ENCODE results near the gene CCDC138.

CCDC138 gene

GRCh38 chr2:108847000-108847399 is 60.4 kb downstream of the CCDC138 start:
- DNase-seq (ENCODE audit: insufficient read length, low spot score) = no peak
- TF ChIP-seq POU2F2 (IDR thresholded peaks at IDR 0.05; ENCODE audit: low read depth, low read length) = no peak
- TF ChIP-seq PAX5 (IDR thresholded peaks at IDR 0.05; ENCODE audit: insufficient read depth, low read length, severe bottlenecking) = no peak
- TF ChIP-seq POLR2AphosphoS5 (IDR thresholded peaks at IDR 0.05; ENCODE audit: low read depth, low read length) = no peak
- TF ChIP-seq POLR2A (IDR thresholded peaks at IDR 0.05; ENCODE audit: low read depth, low read length) = no peak
- no peak for TF ChIP-seq SPI1 (IDR thresholded peaks at IDR 0.05; ENCODE audit: low read depth, low read length)
- FAIRE-seq = no peak

- no peak for TF ChIP-seq PAX5 (IDR thresholded peaks at IDR 0.05; ENCODE audit: insufficient read depth, low read length, severe bottlenecking)
- TF ChIP-seq SPI1 (IDR thresholded peaks at IDR 0.05; ENCODE audit: low read depth, low read length) = no peak
- TF ChIP-seq TAF1 (IDR thresholded peaks at IDR 0.05; ENCODE audit: low read depth, low read length) = no peak
- TF ChIP-seq POU2F2 (IDR thresholded peaks at IDR 0.05; ENCODE audit: low read depth, low read length) = no peak
- TF ChIP-seq POLR2A (IDR thresholded peaks at IDR 0.05; ENCODE audit: low read depth, low read length) = no peak
- no peak for TF ChIP-seq POLR2AphosphoS5 (IDR thresholded peaks at IDR 0.05; ENCODE audit: low read depth, low read length)
- no peak for FAIRE-seq
Measured at GRCh38 chr2:108852375-108852774, 65.8 kb downstream of the CCDC138 start.

DNA sequence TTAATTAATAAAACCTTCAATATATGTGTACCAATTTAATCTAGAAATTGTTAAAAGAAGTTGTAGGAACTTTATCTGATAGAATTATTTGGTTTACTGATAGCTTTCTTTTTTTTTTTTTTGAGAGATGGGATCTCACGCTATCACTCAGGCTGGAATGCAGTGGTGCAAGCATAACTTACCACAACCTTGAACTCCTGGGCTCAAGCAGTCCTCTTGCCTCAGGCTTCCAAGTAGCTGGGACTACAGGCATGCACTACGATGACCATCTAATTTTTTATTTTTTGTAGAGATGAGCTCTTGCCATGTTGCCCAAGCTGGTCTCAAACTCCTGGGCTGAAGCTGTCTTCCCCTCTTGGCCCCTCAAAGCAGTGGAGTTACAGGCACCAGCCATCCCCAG is 66.8 kb downstream of the CCDC138 start:
- no peak for FAIRE-seq
- no peak for DNase-seq (ENCODE audit: insufficient read length, low spot score)

More at GRCh38 chr2:108852375-108852774, 65.8 kb downstream of the CCDC138 start:
- no peak for DNase-seq (ENCODE audit: insufficient read length, low spot score)

DNA sequence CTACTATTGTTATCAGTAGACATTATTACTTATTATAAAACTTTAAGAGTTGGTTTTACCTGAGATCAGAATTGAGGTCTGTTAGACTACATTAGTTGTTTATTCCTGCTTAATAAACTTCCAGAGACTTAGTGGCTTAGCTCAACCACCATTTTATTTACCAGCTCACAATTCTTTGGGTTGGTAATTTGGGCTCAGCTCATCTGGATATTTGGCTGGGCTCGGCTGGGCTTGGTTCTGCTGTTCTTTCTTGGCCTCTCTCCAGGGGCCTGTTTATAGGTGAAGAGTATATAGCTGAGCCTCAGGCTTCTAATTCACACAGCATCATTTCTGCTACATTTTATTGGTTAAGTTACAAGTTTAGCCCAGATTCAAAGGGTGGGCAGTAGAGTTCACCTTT is 67.9 kb downstream of the CCDC138 start:
- no peak for TF ChIP-seq POLR2AphosphoS5 (IDR thresholded peaks at IDR 0.05; ENCODE audit: low read depth, low read length)
- TF ChIP-seq PAX5 (IDR thresholded peaks at IDR 0.05; ENCODE audit: insufficient read depth, low read length, severe bottlenecking) = no peak
- TF ChIP-seq TAF1 (IDR thresholded peaks at IDR 0.05; ENCODE audit: low read depth, low read length) = no peak
- no peak for TF ChIP-seq SPI1 (IDR thresholded peaks at IDR 0.05; ENCODE audit: low read depth, low read length)
- no peak for TF ChIP-seq POU2F2 (IDR thresholded peaks at IDR 0.05; ENCODE audit: low read depth, low read length)
- TF ChIP-seq POLR2A (IDR thresholded peaks at IDR 0.05; ENCODE audit: low read depth, low read length) = no peak
- no peak for DNase-seq (ENCODE audit: insufficient read length, low spot score)
- no peak for FAIRE-seq

More for the DNA sequence above, 66.8 kb downstream of the CCDC138 start:
- TF ChIP-seq PAX5 (IDR thresholded peaks at IDR 0.05; ENCODE audit: insufficient read depth, low read length, severe bottlenecking) = no peak
- TF ChIP-seq SPI1 (IDR thresholded peaks at IDR 0.05; ENCODE audit: low read depth, low read length) = no peak
- no peak for TF ChIP-seq POLR2AphosphoS5 (IDR thresholded peaks at IDR 0.05; ENCODE audit: low read depth, low read length)
- no peak for TF ChIP-seq TAF1 (IDR thresholded peaks at IDR 0.05; ENCODE audit: low read depth, low read length)

GRCh38 chr2:108855194-108855593 is 68.6 kb downstream of the CCDC138 start:
- DNase-seq (ENCODE audit: insufficient read length, low spot score) = no peak
- FAIRE-seq = peak; percentile 9
- TF ChIP-seq SPI1 (IDR thresholded peaks at IDR 0.05; ENCODE audit: low read depth, low read length) (no peak), POLR2A (IDR thresholded peaks at IDR 0.05; ENCODE audit: low read depth, low read length) (no peak), POLR2AphosphoS5 (IDR thresholded peaks at IDR 0.05; ENCODE audit: low read depth, low read length) (no peak)

DNA sequence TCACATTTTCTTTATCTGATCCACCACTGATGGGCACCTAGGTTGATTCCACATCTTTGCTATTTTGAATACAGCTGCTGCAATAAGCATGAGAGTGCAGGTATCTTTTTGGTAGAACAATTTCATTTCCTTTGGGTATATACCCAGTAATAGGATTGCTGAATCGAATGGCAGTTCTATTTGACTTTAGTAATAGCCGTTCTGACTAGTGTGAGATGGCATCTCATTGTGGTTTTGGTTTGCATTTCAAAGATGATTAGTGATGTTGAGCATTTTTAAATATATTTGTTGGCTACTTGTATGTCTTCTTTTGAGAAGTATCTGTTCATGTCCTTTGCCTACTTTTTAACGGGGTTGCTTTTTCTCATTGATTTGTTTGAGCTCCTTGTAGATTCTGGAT is 72.3 kb downstream of the CCDC138 start:
- DNase-seq (ENCODE audit: insufficient read length, low spot score) (no peak), FAIRE-seq (no peak)
- TF ChIP-seq TAF1 (IDR thresholded peaks at IDR 0.05; ENCODE audit: low read depth, low read length) (no peak), POU2F2 (IDR thresholded peaks at IDR 0.05; ENCODE audit: low read depth, low read length) (no peak), SPI1 (IDR thresholded peaks at IDR 0.05; ENCODE audit: low read depth, low read length) (no peak), POLR2AphosphoS5 (IDR thresholded peaks at IDR 0.05; ENCODE audit: low read depth, low read length) (no peak), PAX5 (IDR thresholded peaks at IDR 0.05; ENCODE audit: insufficient read depth, low read length, severe bottlenecking) (no peak), POLR2A (IDR thresholded peaks at IDR 0.05; ENCODE audit: low read depth, low read length) (no peak)

- DNase-seq (ENCODE audit: insufficient read length, low spot score) (no peak), FAIRE-seq (no peak)
- TF ChIP-seq PAX5 (IDR thresholded peaks at IDR 0.05; ENCODE audit: insufficient read depth, low read length, severe bottlenecking) = no peak
- TF ChIP-seq TAF1 (IDR thresholded peaks at IDR 0.05; ENCODE audit: low read depth, low read length) = no peak
- TF ChIP-seq POU2F2 (IDR thresholded peaks at IDR 0.05; ENCODE audit: low read depth, low read length) = no peak
- no peak for TF ChIP-seq SPI1 (IDR thresholded peaks at IDR 0.05; ENCODE audit: low read depth, low read length)
- TF ChIP-seq POLR2AphosphoS5 (IDR thresholded peaks at IDR 0.05; ENCODE audit: low read depth, low read length) = no peak
- TF ChIP-seq POLR2A (IDR thresholded peaks at IDR 0.05; ENCODE audit: low read depth, low read length) = no peak
Measured at GRCh38 chr2:108866041-108866440, 79.5 kb downstream of the CCDC138 start.

DNA sequence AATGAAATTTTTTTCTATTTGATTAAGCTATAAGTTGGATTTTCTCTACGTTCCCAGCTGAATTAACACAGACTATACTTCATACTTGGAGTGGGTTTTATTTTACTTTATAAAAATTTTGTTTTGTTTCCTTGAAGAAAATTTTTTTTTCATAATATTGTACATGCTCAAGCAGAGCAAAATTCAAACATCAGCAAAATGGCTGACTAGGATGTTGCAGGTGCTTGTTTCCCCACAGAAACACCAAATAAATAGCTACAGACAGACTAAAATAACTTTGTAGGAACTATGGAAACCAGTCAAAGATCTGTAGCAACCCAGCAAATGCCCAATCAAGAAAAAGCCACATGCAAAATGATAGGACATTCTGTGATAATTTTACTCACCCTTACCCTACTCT is 82.3 kb downstream of the CCDC138 start:
- DNase-seq (ENCODE audit: insufficient read length, low spot score) (no peak), FAIRE-seq (no peak)
- TF ChIP-seq TAF1 (IDR thresholded peaks at IDR 0.05; ENCODE audit: low read depth, low read length) (no peak), PAX5 (IDR thresholded peaks at IDR 0.05; ENCODE audit: insufficient read depth, low read length, severe bottlenecking) (no peak), POLR2AphosphoS5 (IDR thresholded peaks at IDR 0.05; ENCODE audit: low read depth, low read length) (no peak), SPI1 (IDR thresholded peaks at IDR 0.05; ENCODE audit: low read depth, low read length) (no peak), POU2F2 (IDR thresholded peaks at IDR 0.05; ENCODE audit: low read depth, low read length) (no peak), POLR2A (IDR thresholded peaks at IDR 0.05; ENCODE audit: low read depth, low read length) (no peak)

DNA sequence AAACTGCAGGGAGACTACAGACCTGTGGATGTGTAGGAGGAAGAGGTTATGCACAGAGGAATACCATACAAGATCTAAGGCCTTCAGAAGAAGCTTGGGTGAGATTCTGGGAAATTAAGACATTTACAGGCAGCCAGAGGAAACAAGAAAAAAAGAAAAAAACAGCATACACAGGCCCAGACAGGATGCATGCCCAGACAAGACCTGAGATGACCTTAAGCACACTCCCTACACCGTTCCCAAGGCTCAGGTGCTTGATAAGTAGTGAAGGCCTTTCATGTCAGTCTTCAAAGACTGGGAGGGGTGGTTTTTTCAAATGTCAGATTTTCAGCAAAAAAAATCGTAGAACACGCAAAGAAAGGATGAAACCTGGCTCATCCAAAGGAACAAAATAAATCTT is 83.0 kb downstream of the CCDC138 start:
- DNase-seq (ENCODE audit: insufficient read length, low spot score) = no peak
- TF ChIP-seq SPI1 (IDR thresholded peaks at IDR 0.05; ENCODE audit: low read depth, low read length) (no peak), PAX5 (IDR thresholded peaks at IDR 0.05; ENCODE audit: insufficient read depth, low read length, severe bottlenecking) (no peak), POU2F2 (IDR thresholded peaks at IDR 0.05; ENCODE audit: low read depth, low read length) (no peak), TAF1 (IDR thresholded peaks at IDR 0.05; ENCODE audit: low read depth, low read length) (no peak), POLR2A (IDR thresholded peaks at IDR 0.05; ENCODE audit: low read depth, low read length) (no peak), POLR2AphosphoS5 (IDR thresholded peaks at IDR 0.05; ENCODE audit: low read depth, low read length) (no peak)
- no peak for FAIRE-seq

DNA sequence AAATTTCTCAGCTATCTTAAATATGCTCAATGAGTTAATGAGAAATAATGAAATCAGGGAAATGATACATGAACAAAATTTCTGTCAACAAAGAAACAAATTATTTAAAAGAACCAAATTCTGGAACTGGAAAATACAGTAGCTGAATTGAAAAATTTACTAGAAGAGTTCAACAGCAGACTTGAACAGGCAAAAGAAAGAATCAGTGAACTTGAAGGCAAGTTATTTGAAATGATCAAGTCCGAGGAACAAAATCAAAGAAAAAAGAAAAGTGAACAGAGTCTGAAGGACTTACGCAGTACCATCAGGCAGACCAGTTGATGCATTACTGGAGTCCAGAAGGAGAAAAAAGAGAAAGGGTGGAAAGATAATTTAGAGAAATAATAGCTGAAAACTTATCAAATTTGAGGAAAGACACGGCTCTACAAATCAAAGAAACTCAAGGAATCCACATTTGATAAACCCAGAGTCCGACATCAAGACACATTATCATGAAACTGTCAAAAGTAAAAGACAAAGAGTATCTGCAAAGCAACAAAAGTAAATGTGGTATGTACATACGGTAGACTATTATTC is 83.6 kb downstream of the CCDC138 start:
- FAIRE-seq = no peak
- TF ChIP-seq POLR2A (IDR thresholded peaks at IDR 0.05; ENCODE audit: low read depth, low read length) (no peak), TAF1 (IDR thresholded peaks at IDR 0.05; ENCODE audit: low read depth, low read length) (no peak), POU2F2 (IDR thresholded peaks at IDR 0.05; ENCODE audit: low read depth, low read length) (no peak), SPI1 (IDR thresholded peaks at IDR 0.05; ENCODE audit: low read depth, low read length) (no peak), POLR2AphosphoS5 (IDR thresholded peaks at IDR 0.05; ENCODE audit: low read depth, low read length) (no peak), PAX5 (IDR thresholded peaks at IDR 0.05; ENCODE audit: insufficient read depth, low read length, severe bottlenecking) (no peak)
- no peak for DNase-seq (ENCODE audit: insufficient read length, low spot score)

Measured in GM12891 (cell line).